OCI-LY7 (cell line): ENCODE results near the gene SCGB3A1.

Experiments used
- EZH2phosphoT487 ChIP-seq: fragments of 200-600 bp; sonication (generic); IDR thresholded peaks from 2 replicates; pipeline ENCODE4 v1.6.1; 2018; ENCODE audit warnings: low read depth, borderline replicate concordance, mild to moderate bottlenecking, mixed run types, antibody characterized with exemption, low read length, moderate library complexity, mixed read lengths
- TF ChIP-seq, protein P1 (sequence below): fragments of 200-600 bp; sonication (generic); conservative IDR thresholded peaks from 2 replicates; pipeline ENCODE4 v1.5.1; 2014; ENCODE audit warnings: mild to moderate bottlenecking, antibody characterized with exemption, low read length, moderate library complexity, mixed read lengths

DNA sequence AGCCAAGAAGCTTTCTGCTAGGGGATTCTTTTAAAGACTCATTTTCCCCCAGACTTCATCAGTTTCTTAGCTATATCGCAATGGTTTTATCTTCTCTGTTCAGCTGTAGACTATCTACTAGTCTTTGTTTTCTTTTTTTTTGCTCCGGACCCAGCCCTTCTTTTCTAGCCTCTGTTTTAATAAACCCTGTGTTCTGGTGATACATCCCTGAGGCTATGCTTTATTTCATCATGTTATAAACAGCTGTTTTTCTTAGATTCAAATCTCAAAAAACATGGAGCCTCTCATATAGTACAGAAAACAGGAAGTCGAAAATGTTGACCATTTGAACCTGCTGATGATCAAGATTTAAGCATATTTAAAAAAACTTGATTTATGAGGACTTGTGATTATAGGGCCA is 37.8 kb downstream of the SCGB3A1 start:
- no peak for TF ChIP-seq EZH2phosphoT487
- TF ChIP-seq, protein P1, sequence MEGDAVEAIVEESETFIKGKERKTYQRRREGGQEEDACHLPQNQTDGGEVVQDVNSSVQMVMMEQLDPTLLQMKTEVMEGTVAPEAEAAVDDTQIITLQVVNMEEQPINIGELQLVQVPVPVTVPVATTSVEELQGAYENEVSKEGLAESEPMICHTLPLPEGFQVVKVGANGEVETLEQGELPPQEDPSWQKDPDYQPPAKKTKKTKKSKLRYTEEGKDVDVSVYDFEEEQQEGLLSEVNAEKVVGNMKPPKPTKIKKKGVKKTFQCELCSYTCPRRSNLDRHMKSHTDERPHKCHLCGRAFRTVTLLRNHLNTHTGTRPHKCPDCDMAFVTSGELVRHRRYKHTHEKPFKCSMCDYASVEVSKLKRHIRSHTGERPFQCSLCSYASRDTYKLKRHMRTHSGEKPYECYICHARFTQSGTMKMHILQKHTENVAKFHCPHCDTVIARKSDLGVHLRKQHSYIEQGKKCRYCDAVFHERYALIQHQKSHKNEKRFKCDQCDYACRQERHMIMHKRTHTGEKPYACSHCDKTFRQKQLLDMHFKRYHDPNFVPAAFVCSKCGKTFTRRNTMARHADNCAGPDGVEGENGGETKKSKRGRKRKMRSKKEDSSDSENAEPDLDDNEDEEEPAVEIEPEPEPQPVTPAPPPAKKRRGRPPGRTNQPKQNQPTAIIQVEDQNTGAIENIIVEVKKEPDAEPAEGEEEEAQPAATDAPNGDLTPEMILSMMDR = no peak
